Choroid plexus epithelial cell (primary cell): Measurements from ENCODE around the gene SLC6A11.

Experiments used
- DNase-seq: peaks from one replicate; pipeline ENCODE4 v3.0.0-alpha.2; 2010; ENCODE audit warnings: low read depth
- H3K4me3 ChIP-seq: 2 replicates; pipeline ENCODE4 v1.5.1; 2011; ENCODE audit warnings: low read depth, mild to moderate bottlenecking, control low read depth, low read length, moderate library complexity
- CTCF ChIP-seq: conservative IDR thresholded peaks from 2 replicates; pipeline ENCODE4 v1.5.1; 2011; ENCODE audit warnings: low read depth, mild to moderate bottlenecking, control low read depth, inconsistent platforms, low read length, moderate library complexity

The SLC6A11 gene

GRCh38 chr3:10846657-10846975 is 30.6 kb downstream of the SLC6A11 start:
- no peak overlapping the region for H3K4me3 ChIP-seq
- TF ChIP-seq CTCF = no peak
- DNase-seq = no peak

- no peak for TF ChIP-seq CTCF
- no peak for DNase-seq
- no peak overlapping the region for H3K4me3 ChIP-seq
Observed at GRCh38 chr3:10848261-10848660, 32.2 kb downstream of the SLC6A11 start.

DNA sequence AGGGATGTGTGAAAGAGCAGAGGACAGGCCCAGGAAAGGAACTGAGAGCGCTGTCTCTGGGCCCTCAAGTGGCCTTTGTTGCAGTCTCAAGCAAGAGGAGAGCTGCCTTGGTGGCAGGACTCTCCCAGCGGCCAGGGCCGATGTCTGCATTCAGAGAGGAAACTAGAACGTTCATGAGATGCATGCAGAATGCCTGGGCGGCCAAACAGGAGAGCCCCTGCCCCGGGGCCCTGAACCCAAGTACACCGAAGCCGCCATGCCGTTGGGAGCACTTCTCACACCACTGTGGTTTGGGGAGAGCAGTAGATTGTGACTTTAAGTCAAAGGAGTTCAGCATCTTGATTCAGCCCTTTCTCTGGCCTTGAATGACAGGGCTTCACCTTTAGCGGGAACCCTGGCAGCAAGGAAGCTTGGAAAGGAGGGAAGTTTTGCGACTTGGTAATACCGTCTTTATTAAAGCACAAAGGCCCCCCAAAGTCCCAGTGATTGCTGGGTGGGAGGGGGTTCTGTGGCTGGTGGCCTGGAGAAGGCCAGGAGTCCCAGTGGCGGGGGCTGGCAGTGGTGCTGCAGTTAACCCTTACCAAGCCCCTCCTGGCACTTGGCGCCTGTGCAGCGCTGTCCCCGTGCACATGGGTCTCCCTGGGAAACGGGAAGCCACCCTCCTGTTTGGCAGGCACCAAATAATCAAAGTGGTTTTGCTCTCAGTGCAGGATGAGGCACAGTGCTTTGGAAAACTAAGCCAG is 36.2 kb downstream of the SLC6A11 start:
- no peak for TF ChIP-seq CTCF
- no peak overlapping the region for H3K4me3 ChIP-seq
- no peak for DNase-seq

- TF ChIP-seq CTCF = no peak
- DNase-seq = no peak
- H3K4me3 ChIP-seq = no peak overlapping the region
Observed at GRCh38 chr3:10855083-10855870, 39.2 kb downstream of the SLC6A11 start.

GRCh38 chr3:10855871-10856662 is 40.0 kb downstream of the SLC6A11 start:
- DNase-seq = peak; percentile 2
- H3K4me3 ChIP-seq = no peak overlapping the region
- TF ChIP-seq CTCF = peak; percentile 53

DNA sequence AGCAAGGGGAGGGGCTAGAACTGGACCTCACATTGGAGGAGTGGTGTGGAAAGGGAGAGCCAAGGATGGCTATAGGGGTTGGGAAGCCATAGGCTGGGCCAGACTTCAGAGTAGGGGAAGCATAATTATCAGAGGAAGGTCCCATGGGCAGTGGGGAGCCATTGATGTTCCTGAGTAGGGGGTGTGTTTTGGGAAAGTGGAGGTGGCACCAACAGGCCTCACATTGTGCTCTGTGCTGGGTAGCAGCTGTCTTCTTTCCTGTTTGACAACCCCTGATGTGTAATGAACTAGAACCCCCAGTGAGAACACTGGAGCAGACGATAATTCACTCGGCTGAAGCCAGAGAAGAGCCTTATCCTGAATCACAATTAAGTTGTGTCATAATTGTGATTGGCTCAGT is 41.2 kb downstream of the SLC6A11 start:
- no peak for DNase-seq
- H3K4me3 ChIP-seq = no peak overlapping the region
- no peak for TF ChIP-seq CTCF
